Measurements from ENCODE around the gene SIK2.

Gene SIK2

GRCh38 chr11:111688013-111688412 is 85.8 kb downstream of the SIK2 start:
- H3K4me3 ChIP-seq (ENCODE audit: low read depth, low read length), result no peak overlapping the region
- TF ChIP-seq CTCF (IDR thresholded peaks at IDR 0.05; ENCODE audit: low read depth, low read length, missing control alignments), result no peak
- no peak for DNase-seq (ENCODE audit: low read depth)

- no peak for DNase-seq (ENCODE audit: low read depth)
Measured at GRCh38 chr11:111691176-111691575, 88.9 kb downstream of the SIK2 start.

GRCh38 chr11:111691741-111692140 is 89.5 kb downstream of the SIK2 start:
- TF ChIP-seq CTCF (IDR thresholded peaks at IDR 0.05; ENCODE audit: low read depth, low read length, missing control alignments), result no peak
- DNase-seq (ENCODE audit: low read depth), result no peak
- no peak overlapping the region for H3K4me3 ChIP-seq (ENCODE audit: low read depth, low read length)

More at GRCh38 chr11:111691176-111691575, 88.9 kb downstream of the SIK2 start:
- H3K4me3 ChIP-seq (ENCODE audit: low read depth, low read length), result no peak overlapping the region
- no peak for TF ChIP-seq CTCF (IDR thresholded peaks at IDR 0.05; ENCODE audit: low read depth, low read length, missing control alignments)

GRCh38 chr11:111693224-111693937 is 91.1 kb downstream of the SIK2 start:
- no peak for TF ChIP-seq CTCF (IDR thresholded peaks at IDR 0.05; ENCODE audit: low read depth, low read length, missing control alignments)
- DNase-seq (ENCODE audit: low read depth), result no peak

GRCh38 chr11:111694851-111695250 is 92.6 kb downstream of the SIK2 start:
- no peak overlapping the region for H3K4me3 ChIP-seq (ENCODE audit: low read depth, low read length)
- no peak for DNase-seq (ENCODE audit: low read depth)
- no peak for TF ChIP-seq CTCF (IDR thresholded peaks at IDR 0.05; ENCODE audit: low read depth, low read length, missing control alignments)

More at GRCh38 chr11:111693224-111693937, 91.1 kb downstream of the SIK2 start:
- H3K4me3 ChIP-seq (ENCODE audit: low read depth, low read length), result no peak overlapping the region

GRCh38 chr11:111696556-111696955 is 94.3 kb downstream of the SIK2 start:
- no peak for TF ChIP-seq CTCF (IDR thresholded peaks at IDR 0.05; ENCODE audit: low read depth, low read length, missing control alignments)
- no peak overlapping the region for H3K4me3 ChIP-seq (ENCODE audit: low read depth, low read length)
- no peak for DNase-seq (ENCODE audit: low read depth)

- no peak for TF ChIP-seq CTCF (IDR thresholded peaks at IDR 0.05; ENCODE audit: low read depth, low read length, missing control alignments)
- no peak overlapping the region for H3K4me3 ChIP-seq (ENCODE audit: low read depth, low read length)
- DNase-seq (ENCODE audit: low read depth), result no peak
Measured at GRCh38 chr11:111697933-111698371, 95.7 kb downstream of the SIK2 start.

Measured in GM12864 (cell line).